GM23338 (cell line): ENCODE measurements around the gene TTLL13. TPM values are rescaled to one million over a fixed set of nuclear protein-coding genes. Genes with fewer than 3 reads are reported as not detected.

Source experiments
- ATAC-seq: fragments of 200-7000 bp; cut with Tn5 transposase; 3 replicates; pipeline ENCODE4 v1.9.1; 2020
- DNase-seq: peaks from one replicate; pipeline ENCODE4 v3.0.0-alpha.2; 2015; ENCODE audit warnings: low spot score
- H2AFZ ChIP-seq: fragments of 200-600 bp; sonication (generic); 2 replicates; pipeline ENCODE4 v1.8.0; 2016; ENCODE audit warnings: antibody characterized with exemption, mild to moderate bottlenecking, moderate library complexity
- H3F3A ChIP-seq: fragments of 200-600 bp; sonication (generic); replicated peaks from 2 replicates; pipeline ENCODE4 v1.8.0; 2017; ENCODE audit warnings: antibody characterized with exemption, mixed run types, low read depth
- H3K27ac ChIP-seq: fragments of 200-600 bp; sonication (generic); 2 replicates; pipeline ENCODE4 v1.6.1; 2016; ENCODE audit warnings: low read depth
- H3K27me3 ChIP-seq: fragments of 200-600 bp; sonication (generic); 2 replicates; pipeline ENCODE4 v1.8.0; 2016; ENCODE audit warnings: mild to moderate bottlenecking, mixed run types, moderate library complexity; ENCODE audit not compliant: insufficient read depth
- H3K36me3 ChIP-seq: fragments of 200-600 bp; sonication (generic); 2 replicates; pipeline ENCODE4 v1.8.0; 2016; ENCODE audit warnings: mild to moderate bottlenecking; ENCODE audit not compliant: insufficient read depth
- H3K4me1 ChIP-seq: fragments of 200-600 bp; sonication (generic); 2 replicates; pipeline ENCODE4 v1.8.0; 2016; ENCODE audit warnings: mild to moderate bottlenecking, moderate library complexity; ENCODE audit not compliant: insufficient read depth
- H3K4me2 ChIP-seq: fragments of 200-600 bp; sonication (generic); 2 replicates; pipeline ENCODE4 v1.7.1; 2017; ENCODE audit warnings: mixed run types
- H3K4me3 ChIP-seq: fragments of 200-600 bp; sonication (generic); 2 replicates; pipeline ENCODE4 v1.6.1; 2016; ENCODE audit warnings: mixed run types
- H3K79me2 ChIP-seq: fragments of 200-600 bp; sonication (generic); replicated peaks from 2 replicates; pipeline ENCODE4 v1.8.0; 2017; ENCODE audit warnings: mild to moderate bottlenecking; ENCODE audit not compliant: insufficient read depth
- H3K9me2 ChIP-seq: fragments of 200-600 bp; sonication (generic); 2 replicates; pipeline ENCODE4 v1.8.0; 2017; ENCODE audit not compliant: insufficient read depth
- H4K20me1 ChIP-seq: fragments of 200-600 bp; sonication (generic); replicated peaks from 2 replicates; pipeline ENCODE4 v1.8.0; 2017; ENCODE audit warnings: mild to moderate bottlenecking; ENCODE audit not compliant: insufficient read depth
- H3K27ac Mint-ChIP-seq: 2 replicates; pipeline ENCODE4 v1.8.0; 2020; ENCODE audit warnings: inconsistent platforms, mild to moderate bottlenecking, moderate library complexity, mixed read lengths
- H3K27me3 Mint-ChIP-seq: 3 replicates; pipeline ENCODE4 v1.8.0; 2022; ENCODE audit warnings: low read depth, mild to moderate bottlenecking, moderate library complexity, mixed read lengths, inconsistent platforms; ENCODE audit not compliant: insufficient read depth, poor library complexity
- H3K36me3 Mint-ChIP-seq: 3 replicates; pipeline ENCODE4 v1.8.0; 2021; ENCODE audit warnings: low read depth, mild to moderate bottlenecking, inconsistent platforms, moderate library complexity, mixed read lengths
- H3K4me1 Mint-ChIP-seq: 3 replicates; pipeline ENCODE4 v1.8.0; 2020; ENCODE audit warnings: mild to moderate bottlenecking, inconsistent platforms, mixed read lengths
- H3K4me3 Mint-ChIP-seq: 3 replicates; pipeline ENCODE4 v1.8.0; 2021; ENCODE audit warnings: moderate library complexity, mild to moderate bottlenecking, inconsistent platforms, mixed read lengths
- H3K9me3 Mint-ChIP-seq: 3 replicates; pipeline ENCODE4 v1.8.0; 2020; ENCODE audit warnings: moderate library complexity, mild to moderate bottlenecking, inconsistent platforms, mixed read lengths
- CREB1 ChIP-seq: fragments of 250-450 bp; sonication (Bioruptor Pico); IDR thresholded peaks from 2 replicates; pipeline ENCODE4 v1.5.0; 2020; ENCODE audit warnings: low read depth, mild to moderate bottlenecking, moderate library complexity
- CTCF ChIP-seq, 2 experiments: fragments of 200-600 bp in 1 of 2; sonication (generic) in 1 of 2; conservative IDR thresholded peaks; 2 replicates each; pipeline versions ENCODE4 v1.5.1 to v1.6.1; 2016 to 2017; ENCODE audit warnings: antibody characterized with exemption in 2 of 2, low read depth in 2 of 2, mild to moderate bottlenecking in 2 of 2, moderate library complexity in 1 of 2
- ETS1 ChIP-seq: IDR thresholded peaks from 2 replicates; pipeline ENCODE4 v1.6.1; 2016; ENCODE audit warnings: antibody characterized with exemption
- EZH2 ChIP-seq: fragments of 200-600 bp; sonication (generic); IDR thresholded peaks from one replicate; pipeline ENCODE4 v1.8.0; 2017; ENCODE audit warnings: antibody characterized with exemption, mild to moderate bottlenecking, low read depth; ENCODE audit not compliant: unreplicated experiment
- JUNB ChIP-seq: IDR thresholded peaks from one replicate; pipeline ENCODE4 v1.6.1; 2016; ENCODE audit warnings: antibody characterized with exemption; ENCODE audit not compliant: unreplicated experiment
- POLR2AphosphoS5 ChIP-seq: IDR thresholded peaks from 2 replicates; pipeline ENCODE4 v1.6.1; 2016; ENCODE audit warnings: antibody characterized with exemption, low read depth
- ZNF114 ChIP-seq: fragments of 250-450 bp; sonication (Bioruptor Pico); IDR thresholded peaks from 2 replicates; pipeline ENCODE4 v1.5.0; 2020; ENCODE audit warnings: mild to moderate bottlenecking, moderate library complexity
- ZNF331 ChIP-seq: fragments of 250-450 bp; sonication (Bioruptor Pico); IDR thresholded peaks from 2 replicates; pipeline ENCODE4 v1.5.0; 2020; ENCODE audit warnings: low read depth, mild to moderate bottlenecking, moderate library complexity
- polyA plus RNA-seq: library from polyadenylated mRNA; unstranded; fragments of >200 nt; fragmentation: Nextera tagmentation; extraction: Ambion mirVana; gene quantifications from 2 replicates; pipeline ENCODE4 v1.2.1, GENCODE V29; 2016
- total RNA-seq: library from RNA; depleted of rRNA; stranded (reverse); fragments of >200 nt; shearing (Covaris generic); gene quantifications from 2 replicates; pipeline ENCODE4 v1.2.3, GENCODE V29; 2014

TTLL13 gene
- total and polyA plus RNA-seq, 2 experiments from 2014 or later, result not detected

GRCh38 chr15:90227336-90227735 lies 22.0 kb upstream of the TTLL13 start:
- H3K9me3 Mint-ChIP-seq, result no peaks in the 10 kb centered on the region
- Histone ChIP-seq H3K4me1 (peaks cover under 1% of the 10 kb centered on the region; the same call in 1 of the 2 replicates), H3K4me3 (no peak overlapping the region), H3K27me3 (no peaks in the 10 kb centered on the region), H3F3A (no peaks in the 10 kb centered on the region), H3K4me2 (no peak overlapping the region), H3K27ac (no peak overlapping the region), H3K36me3 (peaks cover 12% of the 10 kb centered on the region), H4K20me1 (no peaks in the 10 kb centered on the region; the same call in 1 of the 2 replicates), H3K9me2 (no peaks in the 10 kb centered on the region), H2AFZ (no peak overlapping the region), H3K79me2 (no peaks in the 10 kb centered on the region)
- TF ChIP-seq ZNF331 (CRISPR knock-in tag), result no peak
- H3K27ac Mint-ChIP-seq, result no peak overlapping the region
- H3K4me3 Mint-ChIP-seq, result no peak overlapping the region
- peaks cover 2% of the 10 kb centered on the region; the same call in 1 of the 3 replicates for H3K4me1 Mint-ChIP-seq
- ATAC-seq, result no peak
- peaks cover 31% of the 10 kb centered on the region for H3K36me3 Mint-ChIP-seq
- H3K27me3 Mint-ChIP-seq, result peaks cover 8% of the 10 kb centered on the region
- no peak for DNase-seq

- Mint-ChIP-seq H3K4me1 (peaks cover 7% of the 10 kb centered on the region), H3K36me3 (peaks cover 31% of the 10 kb centered on the region), H3K27me3 (peaks cover 12% of the 10 kb centered on the region), H3K27ac (no peak overlapping the region), H3K9me3 (no peaks in the 10 kb centered on the region), H3K4me3 (no peak overlapping the region)
- H3K36me3 ChIP-seq, result peaks cover 12% of the 10 kb centered on the region
- H3K27ac ChIP-seq, result no peak overlapping the region
- 0 out of 2 replicates have a peak, but pooled peaks cover 3% of the 10 kb centered on the region for H3F3A ChIP-seq
- no peak overlapping the region for H3K4me3 ChIP-seq
- H2AFZ ChIP-seq, result no peak overlapping the region
- no peaks in the 10 kb centered on the region for H3K27me3 ChIP-seq
- no peaks in the 10 kb centered on the region for H3K79me2 ChIP-seq
- DNase-seq, result no peak
- TF ChIP-seq CREB1 (CRISPR knock-in tag) (no peak), ZNF114 (CRISPR knock-in tag) (no peak), ZNF331 (CRISPR knock-in tag) (no peak), CTCF (conservative IDR thresholded peaks at IDR 0.05; ENCODE audit: low read depth in 2 of 2) (no peak), POLR2AphosphoS5 (no peak), EZH2 (no peak), ETS1 (no peak), JUNB (no peak)
- H3K4me2 ChIP-seq, result no peak overlapping the region
- H4K20me1 ChIP-seq, result no peaks in the 10 kb centered on the region; the same call in 1 of the 2 replicates
- no peak for ATAC-seq
- H3K4me1 ChIP-seq, result peaks cover 8% of the 10 kb centered on the region; the same call in 1 of the 2 replicates
- H3K9me2 ChIP-seq, result no peaks in the 10 kb centered on the region
Measured at GRCh38 chr15:90227816-90228772, 21.3 kb upstream of the TTLL13 start.
